ENCODE measurements around the gene NKX1-1.

GRCh38 chr4:1419708-1420107 is 13.5 kb upstream of the NKX1-1 start:
- no peak for TF ChIP-seq JUN (IDR thresholded peaks at IDR 0.05)
- TF ChIP-seq POLR2A (IDR thresholded peaks at IDR 0.05; ENCODE audit: low read length): no peak
- no peak for TF ChIP-seq CEBPB (IDR thresholded peaks at IDR 0.05)
- no peak for TF ChIP-seq MAX (IDR thresholded peaks at IDR 0.05)
- TF ChIP-seq CTCF (IDR thresholded peaks at IDR 0.05): no peak
- no peak for TF ChIP-seq REST (IDR thresholded peaks at IDR 0.05)
- TF ChIP-seq EHMT2 (IDR thresholded peaks at IDR 0.05; ENCODE audit: low read depth): no peak
- TF ChIP-seq RFX5 (IDR thresholded peaks at IDR 0.05): no peak
- TF ChIP-seq BCL3 (IDR thresholded peaks at IDR 0.05): no peak
- TF ChIP-seq SMC3 (IDR thresholded peaks at IDR 0.05): no peak
- TF ChIP-seq EP300 (IDR thresholded peaks at IDR 0.05): no peak
- TF ChIP-seq BHLHE40 (IDR thresholded peaks at IDR 0.05; ENCODE audit: low read depth, low read length): no peak
